GM21360 (cell line): ENCODE results near the gene CGB2.
"Not testable (repeated sequence)": the region's sequence is repeated elsewhere in the genome, so short reads cannot be mapped to it uniquely, and the experiment has no call there.

Experiments
- ATAC-seq: cut with Tn5 transposase; IDR thresholded peaks from one replicate; pipeline ENCODE4 v1.9.1; 2021; ENCODE audit warnings: mild to moderate bottlenecking, moderate library complexity; ENCODE audit not compliant: unreplicated experiment

Gene CGB2

DNA sequence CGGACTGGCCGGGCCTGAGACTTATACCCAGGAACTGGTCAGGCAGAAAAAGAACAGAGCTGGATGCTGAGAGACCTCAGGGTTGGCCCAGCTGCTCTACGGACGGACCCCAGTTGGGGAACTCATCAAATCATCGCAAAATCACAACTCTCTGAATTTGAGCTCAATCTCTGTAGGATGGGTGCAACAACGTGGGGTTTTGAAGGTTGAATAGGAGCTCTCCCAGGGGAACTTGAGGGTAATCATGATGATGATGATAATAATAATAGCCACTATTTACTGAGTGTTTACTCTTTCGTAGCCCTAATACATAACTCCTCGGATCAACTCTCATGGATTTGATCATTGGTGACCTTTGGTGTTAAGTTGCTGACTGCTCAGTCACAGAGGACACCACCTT, 1.4 kb upstream of the CGB2 start:
- not testable (repeated sequence) for ATAC-seq

DNA sequence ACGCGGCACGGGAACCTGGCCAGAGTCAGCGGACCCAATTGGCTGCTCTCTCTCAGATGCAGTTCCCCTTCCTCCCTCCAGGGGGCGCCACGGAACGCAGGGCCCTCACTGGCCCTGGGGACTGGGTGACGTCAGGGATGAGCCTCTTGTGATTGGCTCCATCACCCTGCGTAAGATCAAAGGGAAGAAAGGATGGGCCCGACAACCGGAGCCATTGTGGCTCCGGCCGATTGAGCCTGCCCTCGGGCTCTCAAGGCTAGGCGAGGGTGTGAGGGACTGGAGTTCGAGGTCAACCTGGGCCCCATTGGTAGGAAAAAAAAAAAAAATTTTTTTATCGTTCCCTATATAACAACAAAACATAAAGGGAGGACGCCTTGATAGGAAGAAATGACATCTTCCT, 5.1 kb downstream of the CGB2 start, which contains the start of gene CGB1:
CGB1 (minus strand) TSS at position 81 of the 400 bp plus-strand sequence. CDS start 184 bp downstream, outside the sequence.
- not testable (repeated sequence) for ATAC-seq

DNA sequence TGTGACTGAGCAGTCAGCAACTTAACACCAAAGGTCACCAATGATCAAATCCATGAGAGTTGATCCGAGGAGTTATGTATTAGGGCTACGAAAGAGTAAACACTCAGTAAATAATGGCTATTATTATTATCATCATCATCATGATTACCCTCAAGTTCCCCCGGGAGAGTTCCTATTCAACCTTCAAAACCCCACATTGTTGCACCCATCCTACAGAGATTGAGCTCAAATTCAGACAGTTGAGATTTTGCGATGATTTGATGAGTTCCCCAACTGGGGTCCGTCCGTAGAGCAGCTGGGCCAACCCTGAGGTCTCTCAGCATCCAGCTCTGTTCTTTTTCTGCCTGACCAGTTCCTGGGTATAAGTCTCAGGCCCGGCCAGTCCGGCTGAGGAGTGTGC, 6.4 kb downstream of the CGB2 start:
- not testable (repeated sequence) for ATAC-seq

DNA sequence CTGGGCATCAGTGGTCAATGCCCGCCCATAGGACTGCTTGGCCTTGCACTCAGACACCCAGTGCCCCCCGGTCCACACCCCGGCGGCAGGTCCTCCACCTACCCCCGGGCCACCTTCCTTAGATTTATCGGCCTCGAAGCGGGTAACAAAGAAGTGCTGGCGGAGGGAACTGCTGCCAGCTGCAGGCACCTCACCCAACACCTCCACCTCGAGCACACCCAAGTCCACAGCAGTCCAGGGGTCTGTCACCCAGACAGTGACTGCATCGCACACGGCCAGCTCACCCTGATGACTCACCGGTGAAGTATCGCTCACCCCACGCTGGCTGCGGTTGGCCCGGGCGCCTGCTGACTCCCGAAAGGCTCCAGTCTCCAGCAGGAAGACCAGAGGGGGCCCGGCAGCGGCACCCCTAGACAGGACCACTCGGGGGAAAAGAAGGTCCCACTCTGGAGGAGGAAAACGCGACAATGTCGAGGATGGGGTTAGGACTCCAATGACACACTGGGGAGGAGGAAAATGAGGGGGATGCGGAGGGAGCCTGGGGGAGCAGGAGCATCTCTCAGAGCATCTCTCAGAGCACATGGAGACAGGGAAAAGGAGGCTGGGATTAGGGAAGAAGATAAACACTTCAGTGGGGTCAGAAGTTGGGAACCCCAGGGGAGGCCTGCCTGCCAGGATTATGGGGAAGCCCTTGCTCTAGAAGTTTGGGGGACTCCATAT, 7.0 kb downstream of the CGB2 start:
- ATAC-seq, result not testable (repeated sequence)

DNA sequence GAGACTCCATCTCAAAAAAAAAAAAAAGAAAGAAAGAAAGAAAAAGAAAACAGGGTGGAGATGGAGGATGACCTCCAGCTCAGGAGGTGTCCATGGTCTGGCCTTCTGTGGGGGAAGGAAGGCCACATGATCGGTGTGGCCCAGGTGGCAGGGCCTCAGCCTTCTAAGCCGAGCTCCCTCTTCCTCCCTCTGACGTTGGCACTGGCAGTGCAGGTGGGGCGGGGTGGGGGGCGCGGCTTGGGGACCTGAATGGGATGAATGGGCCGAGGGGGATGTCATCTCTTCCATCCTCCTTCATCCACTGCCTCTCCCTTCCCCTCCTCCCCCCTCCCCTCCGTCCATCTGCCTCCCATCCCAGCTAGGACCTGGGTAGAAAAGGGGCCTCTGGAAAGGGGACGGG, 8.0 kb downstream of the CGB2 start:
- not testable (repeated sequence) for ATAC-seq

DNA sequence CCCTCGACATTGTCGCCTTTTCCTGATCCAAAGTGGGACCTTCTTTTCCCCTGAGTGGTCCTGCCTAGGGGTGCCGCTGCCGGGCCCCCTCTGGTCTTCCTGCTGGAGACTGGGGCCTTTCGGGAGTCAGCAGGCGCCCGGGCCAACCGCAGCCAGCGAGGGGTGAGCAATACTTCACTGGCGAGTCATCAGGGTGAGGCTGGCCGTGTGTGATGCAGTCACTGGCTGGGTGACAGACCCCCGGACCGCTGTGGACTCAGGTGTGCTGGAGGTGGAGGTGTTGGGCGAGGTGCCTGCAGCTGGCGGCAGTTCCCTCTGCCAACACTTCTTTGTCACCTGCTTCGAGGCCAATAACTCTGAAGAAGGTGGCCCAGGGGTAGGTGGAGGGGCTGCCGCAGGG, 10.5 kb downstream of the CGB2 start:
- no peak for ATAC-seq

DNA sequence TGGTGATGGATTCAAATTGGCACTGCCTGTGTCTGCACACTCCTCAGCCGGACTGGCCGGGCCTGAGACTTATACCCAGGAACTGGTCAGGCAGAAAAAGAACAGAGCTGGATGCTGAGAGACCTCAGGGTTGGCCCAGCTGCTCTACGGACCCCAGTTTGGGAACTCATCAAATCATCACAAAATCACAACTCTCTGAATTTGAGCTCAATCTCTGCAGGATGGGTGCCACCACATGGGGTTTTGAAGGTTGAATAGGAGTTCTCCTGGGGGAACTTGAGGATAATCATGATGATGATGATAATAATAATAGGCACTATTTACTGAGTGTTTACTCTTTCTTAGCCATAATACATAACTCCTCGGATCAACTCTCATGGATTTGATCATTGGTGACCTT, 11.0 kb downstream of the CGB2 start:
- not testable (repeated sequence) for ATAC-seq

DNA sequence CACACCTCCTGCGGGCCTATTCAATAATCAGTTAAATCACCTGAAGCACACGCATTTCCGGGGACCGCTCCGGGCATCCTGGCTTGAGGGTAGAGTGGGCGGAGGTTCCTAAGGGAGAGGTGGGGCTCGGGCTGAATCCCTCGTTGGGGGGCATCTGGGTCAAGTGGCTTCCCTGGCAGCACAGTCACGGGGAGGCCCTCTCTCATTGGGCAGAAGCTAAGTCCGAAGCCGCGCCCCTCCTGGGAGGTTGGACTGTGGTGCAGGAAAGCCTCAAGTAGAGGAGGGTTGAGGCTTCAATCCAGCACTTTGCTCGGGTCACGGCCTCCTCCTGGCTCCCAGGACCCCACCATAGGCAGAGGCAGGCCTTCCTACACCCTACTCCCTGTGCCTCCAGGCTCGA, 11.9 kb downstream of the CGB2 start, which contains the start of gene CGB5:
CGB5 (plus strand) TSS at position 301 of the 400 bp plus-strand sequence. CDS start 362 bp downstream, outside the sequence.
- not testable (repeated sequence) for ATAC-seq

DNA sequence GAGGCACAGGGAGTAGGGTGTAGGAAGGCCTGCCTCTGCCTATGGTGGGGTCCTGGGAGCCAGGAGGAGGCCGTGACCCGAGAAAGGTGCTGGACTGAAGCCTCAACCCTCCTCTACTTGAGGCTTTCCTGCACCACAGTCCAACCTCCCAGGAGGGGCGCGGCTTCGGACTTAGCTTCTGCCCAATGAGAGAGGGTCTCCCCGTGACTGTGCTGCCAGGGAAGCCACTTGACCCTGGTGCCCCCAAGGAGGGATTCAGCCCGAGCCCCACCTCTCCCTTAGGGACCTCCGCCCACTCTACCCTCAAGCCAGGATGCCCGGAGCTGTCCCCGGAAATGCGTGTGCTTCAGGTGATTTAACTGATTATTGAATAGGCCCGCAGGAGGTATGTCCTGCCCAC, 17.3 kb downstream of the CGB2 start, which contains the start of gene CGB8:
CGB8 (minus strand) TSS at position 101 of the 400 bp plus-strand sequence. CDS start 372 bp downstream, outside the sequence.
- not testable (repeated sequence) for ATAC-seq

DNA sequence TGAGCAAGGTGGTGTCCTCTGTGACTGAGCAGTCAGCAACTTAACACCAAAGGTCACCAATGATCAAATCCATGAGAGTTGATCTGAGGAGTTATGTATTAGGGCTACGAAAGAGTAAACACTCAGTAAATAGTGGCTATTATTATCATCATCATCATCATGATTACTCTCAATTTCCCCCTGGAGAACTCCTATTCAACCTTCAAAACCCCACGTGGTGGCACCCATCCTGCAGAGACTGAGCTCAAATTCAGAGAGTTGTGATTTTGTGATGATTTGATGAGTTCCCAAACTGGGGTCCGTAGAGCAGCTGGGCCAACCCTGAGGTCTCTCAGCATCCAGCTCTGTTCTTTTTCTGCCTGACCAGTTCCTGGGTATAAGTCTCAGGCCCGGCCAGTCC, 18.1 kb downstream of the CGB2 start:
- not testable (repeated sequence) for ATAC-seq

DNA sequence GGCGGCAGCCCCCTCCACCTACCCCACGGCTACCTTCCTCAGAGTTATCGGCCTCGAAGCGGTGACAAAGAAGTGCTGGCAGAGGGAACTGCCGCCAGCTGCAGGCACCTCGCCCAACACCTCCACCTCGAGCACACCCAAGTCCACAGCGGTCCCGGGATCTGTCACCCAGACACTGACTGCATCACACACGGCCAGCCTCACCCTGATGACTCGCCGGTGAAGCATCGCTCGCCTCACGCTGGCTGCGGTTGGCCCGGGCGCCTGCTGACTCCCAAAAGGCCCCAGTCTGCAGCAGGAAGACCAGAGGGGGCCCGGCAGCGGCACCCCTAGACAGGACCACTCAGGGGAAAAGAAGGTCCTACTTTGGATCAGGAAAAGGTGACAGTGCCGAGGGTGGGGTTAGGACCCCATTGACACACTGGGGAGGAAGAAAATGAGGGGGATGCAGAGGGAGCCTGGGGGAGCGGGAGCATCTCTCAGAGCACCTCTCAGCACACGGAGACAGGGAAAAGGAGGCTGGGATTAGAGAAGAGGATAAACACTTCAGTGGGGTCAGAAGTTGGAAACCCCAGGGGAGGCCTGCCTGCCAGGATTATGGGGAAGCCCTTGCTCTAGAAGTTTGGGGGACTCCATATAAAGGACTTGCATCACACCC, 18.8 kb downstream of the CGB2 start:
- ATAC-seq, result not testable (repeated sequence)

DNA sequence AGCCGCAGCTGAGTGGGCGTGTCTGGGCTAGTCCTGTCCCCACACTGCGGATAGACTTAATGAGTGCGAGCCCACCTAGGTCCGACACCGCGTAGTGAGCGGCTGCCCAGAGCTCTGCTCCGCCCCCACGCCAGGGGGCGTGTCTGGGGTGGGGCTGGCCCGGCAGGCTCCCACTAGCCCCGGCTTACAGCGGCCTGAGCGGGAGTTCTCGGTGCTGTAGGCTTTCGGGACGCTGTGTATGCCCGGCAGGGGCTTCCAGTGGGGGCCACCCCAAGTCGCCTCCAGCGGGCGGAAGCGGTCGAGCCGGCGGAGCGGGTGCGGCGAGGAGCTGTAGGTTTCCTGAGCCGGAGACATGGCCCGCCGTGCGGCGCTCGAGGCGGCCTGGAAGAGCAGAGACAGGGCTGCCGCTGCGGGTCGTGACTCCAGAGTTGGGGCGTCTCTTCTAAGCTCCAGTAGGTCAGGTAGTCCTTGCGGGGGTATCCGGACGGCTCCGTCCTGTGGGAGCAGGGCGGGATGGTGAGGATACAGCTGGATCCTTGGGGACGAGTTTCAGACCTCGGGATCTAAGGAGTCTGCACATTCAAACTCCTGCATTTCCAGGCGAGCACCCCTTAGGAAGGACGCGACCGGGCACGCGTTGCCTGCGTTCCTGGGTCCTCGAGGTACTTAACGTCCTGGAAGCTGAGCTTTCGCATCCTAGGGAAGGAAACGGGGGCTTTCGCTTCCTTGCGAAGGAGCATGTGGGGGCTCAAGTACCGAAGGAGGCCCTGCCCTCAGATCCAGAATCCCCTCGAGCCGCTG, 24.6 kb downstream of the CGB2 start:
- no peak for ATAC-seq

DNA sequence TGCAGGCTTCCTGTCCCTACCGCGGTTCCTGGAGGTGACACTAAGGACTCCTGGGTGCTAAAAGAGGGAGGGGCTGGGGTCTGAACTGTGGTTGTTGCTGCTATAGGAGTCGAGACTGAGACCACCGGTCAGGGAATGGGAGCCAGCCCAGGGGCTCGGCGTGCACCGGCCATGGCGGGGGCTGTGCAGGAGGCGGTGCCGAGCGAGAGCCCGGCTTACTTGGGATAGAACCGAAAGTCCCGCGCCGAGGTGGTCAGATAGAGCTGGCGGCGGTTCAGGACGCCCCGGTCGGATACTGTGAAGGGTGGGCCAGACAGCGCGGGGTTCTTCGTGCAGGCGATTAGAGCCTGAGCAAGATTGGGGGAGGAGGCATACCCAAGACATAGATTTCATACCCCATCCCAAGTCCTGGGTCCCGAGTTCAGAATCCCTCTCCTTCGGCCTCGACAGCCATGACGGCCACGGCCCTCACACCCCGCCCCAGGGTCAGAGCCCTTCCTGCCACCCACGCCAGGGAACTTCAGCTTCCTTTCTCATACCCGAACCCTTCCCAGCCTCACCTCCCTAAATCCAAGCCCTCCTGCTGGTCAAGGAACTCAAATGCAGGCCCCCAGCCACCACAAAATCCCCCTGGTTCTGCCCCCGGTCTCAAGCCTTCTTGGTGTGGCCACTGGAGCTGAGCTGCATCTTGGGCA, 25.4 kb downstream of the CGB2 start:
- ATAC-seq, result not testable (repeated sequence)

DNA sequence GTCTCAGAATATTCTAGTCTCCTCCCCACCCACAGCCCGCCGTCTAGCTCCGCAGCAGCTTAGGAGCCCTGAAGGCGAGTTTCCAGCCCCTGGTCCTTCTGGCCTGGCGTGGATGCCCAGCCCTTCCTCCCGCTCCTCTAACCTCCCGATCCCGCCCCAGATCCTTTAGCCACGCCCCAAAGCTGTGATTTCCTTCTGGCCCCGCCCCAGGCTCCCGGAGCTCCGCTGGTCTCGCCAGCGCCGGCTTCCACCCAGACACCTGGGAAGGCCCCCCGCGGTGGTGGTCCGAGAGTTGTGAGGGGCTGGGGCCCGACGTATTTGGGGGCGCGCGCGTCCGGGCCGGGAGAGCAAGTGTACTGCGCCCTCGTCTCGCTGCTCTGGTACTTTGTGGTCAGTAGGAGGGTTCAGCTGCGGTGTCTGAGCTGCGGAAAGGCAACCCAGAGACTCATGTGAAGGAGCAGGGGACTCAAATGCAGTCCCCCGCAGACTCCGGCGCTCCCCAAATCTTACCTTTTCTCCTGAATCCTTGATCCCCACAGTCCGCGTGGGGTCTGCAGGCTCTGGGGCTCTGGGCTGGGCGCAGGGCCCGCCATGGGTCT, 26.0 kb downstream of the CGB2 start, which contains the start of gene CGB7:
CGB7 (minus strand) TSS at position 114 of the 599 bp plus-strand sequence. CDS start 2,374 bp downstream, outside the sequence.
- no peak for ATAC-seq

DNA sequence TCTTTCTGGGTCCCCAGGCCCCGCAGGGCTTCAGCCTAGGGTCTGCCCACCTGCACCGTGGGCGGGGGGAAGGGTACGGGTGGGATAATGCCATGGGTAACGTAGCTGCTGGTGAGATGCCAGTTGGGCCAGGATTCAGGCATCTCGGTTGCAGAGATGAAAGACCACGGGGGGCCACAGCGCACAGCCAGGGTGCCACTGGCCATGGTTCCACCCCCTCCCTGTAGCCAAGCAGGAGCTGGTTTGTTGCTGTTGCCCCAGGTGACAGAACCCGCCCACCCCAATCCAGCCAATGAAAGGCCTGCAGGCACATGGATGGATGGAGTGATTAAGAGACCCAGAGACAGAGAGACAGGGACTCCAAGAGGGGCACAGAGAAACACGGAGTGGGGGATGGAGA, 26.9 kb downstream of the CGB2 start:
- ATAC-seq, result no peak

DNA sequence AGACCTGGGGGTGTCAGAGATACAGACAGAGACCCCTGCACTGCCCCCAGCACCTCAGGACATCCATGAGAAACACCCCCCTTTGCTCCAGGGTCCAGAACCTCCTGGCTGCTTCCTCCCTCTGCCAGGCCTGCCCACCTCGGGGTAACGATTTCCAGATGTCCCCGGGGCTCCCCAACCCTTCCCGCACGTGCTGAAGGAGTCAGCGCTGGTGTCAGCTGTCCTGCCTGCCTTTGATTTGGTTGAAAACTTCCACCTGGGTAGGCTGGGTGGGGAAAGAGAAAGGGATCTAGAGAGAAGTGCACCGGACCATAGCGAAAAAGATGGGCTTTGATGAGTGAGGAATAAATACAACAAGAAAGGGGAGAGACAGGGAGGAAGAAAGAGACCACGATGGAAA, 27.4 kb downstream of the CGB2 start:
- no peak for ATAC-seq

DNA sequence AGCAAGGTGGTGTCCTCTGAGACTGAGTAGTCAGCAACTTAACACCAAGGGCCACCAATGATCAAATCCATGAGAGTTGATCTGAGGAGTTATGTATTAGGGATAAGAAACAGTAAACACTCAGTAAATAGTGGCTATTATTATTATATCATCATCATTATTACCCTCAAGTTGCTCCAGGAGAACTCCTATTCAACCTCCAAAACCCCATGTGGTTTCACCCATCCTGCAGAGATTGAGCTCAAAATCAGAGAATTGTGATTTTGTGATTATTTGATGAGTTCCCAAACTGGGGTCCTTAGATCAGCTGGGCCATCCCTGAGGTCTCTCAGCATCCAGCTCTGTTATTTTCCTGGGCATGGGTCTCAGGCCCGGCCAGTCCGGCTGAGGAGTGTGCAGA, 29.3 kb downstream of the CGB2 start:
- no peak for ATAC-seq

DNA sequence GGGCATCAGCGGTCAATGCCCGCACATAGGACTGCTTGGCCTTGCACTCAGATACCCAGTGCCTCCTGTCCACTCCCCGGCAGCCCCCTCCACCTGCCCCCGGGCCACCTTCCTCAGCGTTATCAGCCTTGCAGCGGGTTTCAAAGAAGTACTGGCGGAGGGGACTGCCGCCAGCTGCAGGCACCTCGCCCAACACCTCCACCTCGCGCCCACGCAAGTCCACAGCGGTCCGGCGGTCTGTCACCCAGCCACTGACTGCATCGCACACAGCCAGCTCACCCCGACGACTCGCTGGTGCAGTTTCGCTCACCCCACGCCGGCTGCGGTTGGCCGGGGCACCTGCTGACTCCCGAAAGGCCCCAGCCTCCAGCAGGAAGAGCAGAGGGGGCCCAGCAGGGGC, 29.8 kb downstream of the CGB2 start:
- ATAC-seq, result no peak

DNA sequence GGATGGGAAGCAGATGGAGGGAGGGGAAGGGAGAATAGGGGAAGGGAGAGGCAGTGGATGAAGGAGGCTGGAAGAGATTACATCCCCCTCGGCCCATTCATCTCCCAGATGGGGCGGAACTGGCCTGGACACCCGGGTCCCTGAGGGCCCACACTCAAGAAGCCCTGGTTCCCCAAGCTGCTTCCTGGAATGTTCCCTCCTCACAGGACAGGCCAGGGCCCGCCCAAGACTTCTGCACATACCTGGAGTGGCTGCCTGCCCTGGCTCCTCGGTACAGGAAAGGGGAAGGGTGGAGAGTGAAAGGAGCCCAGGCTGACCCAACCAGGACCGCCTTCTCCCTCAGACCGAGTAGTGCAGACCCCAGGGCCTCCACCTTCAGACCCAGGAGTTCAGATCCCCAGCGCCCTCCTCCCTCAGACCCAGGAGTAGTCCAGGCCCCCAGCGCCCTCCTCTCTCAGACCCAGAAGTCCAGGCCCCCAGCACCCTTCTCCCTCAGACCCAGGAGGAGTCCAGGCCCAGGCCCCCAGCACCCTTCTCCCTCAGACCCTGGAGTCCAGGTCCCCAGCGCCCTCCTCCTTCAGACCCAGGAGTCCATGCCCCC, 32.4 kb downstream of the CGB2 start:
- no peak for ATAC-seq
